NCI-H510A (cell line): ENCODE results near the gene EYA3.
"Not testable (repeated sequence)": the region's sequence is repeated elsewhere in the genome, so short reads cannot be mapped to it uniquely, and the experiment has no call there.

Experiments
- DNase-seq: peaks from one replicate; lab custom pipeline; 2025; lab: John Stamatoyannopoulos, UW

The EYA3 gene

DNA sequence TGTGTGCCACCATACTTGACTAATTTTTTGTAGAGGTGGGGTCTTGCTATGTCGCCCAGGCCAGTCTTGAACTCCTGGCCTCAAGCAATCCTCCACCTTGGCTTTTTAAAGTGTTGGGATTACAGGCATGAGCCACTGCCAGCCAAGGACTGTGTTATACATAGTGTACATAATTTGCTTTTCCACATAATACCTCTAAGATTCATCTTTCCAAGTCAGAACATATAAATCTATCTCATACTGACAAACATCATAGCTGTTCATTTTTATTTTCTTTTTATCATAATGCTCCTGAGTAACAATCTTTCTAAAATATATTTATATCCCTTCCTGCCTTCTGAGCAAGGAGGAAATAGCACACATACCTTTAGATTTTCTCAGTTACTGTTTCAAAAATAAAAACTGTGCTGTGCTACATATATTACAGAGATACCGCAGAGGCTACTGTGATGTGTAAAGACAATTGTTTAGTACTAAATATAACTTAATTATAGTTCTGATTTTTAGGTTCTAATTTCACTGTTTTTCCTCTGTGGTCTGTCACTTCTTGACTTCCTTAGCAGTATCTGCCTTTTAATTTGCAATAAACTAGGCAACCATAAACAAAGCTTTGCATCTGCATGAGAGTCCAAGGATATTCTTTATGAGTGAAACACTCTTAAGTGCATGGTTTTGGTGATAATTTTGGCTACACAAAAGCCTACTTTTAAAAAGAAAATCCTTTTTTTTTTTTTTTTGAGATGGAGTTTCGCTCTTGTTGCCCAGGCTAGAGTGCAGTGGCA is 59.3 kb downstream of the EYA3 start:
- no peak for DNase-seq

DNA sequence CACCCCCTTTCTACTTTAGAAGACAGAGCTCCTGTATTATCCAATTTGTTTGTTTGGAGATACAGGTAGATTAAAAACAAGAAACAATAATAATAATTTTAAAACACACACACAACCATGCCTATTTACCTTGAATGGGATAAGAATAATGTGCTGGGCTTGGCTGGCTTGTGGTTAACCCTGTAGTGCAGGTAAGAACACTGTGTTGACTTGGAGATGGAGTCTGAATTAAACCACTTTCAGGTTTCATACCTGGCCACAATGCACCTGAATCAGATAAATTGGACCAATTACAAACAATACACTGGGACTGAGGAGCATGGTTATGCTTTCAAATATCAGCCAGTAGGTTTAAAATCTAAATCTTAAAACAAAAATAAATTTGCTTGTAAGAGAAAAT is 60.8 kb downstream of the EYA3 start:
- DNase-seq: no peak

DNA sequence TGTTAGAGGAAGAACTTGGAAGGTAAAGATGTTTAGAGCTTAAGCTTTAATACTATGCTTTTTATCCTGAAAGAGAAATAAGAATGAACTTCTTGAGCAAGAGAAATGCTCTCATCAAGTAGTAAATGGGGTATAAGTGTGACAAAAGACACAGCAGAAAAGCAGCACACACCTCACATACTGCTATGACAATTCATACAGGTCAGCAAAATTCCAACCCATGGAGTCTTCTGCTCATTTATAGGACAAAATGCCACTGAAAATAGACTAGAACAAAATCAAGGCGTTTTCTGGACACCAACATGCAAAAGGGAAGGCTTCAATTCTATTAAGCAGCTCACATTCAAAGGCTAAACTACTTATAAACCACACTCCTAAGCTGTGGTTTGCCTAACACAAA is 61.2 kb downstream of the EYA3 start:
- DNase-seq: no peak

DNA sequence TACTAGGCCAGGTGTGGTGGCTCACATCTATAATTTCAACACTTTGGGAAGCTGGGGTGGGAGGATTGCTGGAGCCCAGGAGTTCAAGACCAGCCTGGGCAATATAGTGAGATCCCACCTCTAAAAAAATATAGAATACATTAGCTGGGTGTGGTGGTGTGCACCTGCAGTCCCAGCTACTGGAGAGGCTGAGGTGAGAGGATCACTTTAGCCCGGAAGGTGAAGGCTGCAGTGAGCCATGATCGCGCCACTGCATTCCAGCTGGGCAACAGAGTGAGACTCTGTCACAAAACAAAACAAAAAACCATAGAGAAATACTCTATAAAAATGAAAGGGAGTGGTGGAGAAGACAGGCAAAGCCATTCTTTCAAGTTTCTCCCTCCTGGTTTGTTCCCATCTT is 62.1 kb downstream of the EYA3 start:
- DNase-seq: no peak

DNA sequence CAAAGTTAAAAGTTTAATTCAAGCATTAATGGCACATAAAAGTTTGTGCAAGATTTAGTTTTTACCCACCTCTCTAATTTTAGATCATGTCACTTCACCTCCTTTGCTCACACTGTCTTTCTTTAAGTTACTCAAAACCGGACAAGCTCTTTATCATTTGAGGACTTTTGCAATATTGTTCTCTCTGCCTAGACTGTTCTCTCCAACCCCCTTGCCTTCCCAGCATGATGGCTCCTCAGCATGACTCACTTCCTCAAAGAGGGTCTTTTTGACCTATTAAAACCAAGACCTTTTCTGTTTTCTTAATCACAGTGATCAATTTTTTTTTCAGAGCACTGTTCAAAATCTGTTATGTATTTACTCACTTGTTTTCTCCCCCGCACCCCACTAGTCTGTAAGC is 67.3 kb downstream of the EYA3 start:
- DNase-seq: no peak

DNA sequence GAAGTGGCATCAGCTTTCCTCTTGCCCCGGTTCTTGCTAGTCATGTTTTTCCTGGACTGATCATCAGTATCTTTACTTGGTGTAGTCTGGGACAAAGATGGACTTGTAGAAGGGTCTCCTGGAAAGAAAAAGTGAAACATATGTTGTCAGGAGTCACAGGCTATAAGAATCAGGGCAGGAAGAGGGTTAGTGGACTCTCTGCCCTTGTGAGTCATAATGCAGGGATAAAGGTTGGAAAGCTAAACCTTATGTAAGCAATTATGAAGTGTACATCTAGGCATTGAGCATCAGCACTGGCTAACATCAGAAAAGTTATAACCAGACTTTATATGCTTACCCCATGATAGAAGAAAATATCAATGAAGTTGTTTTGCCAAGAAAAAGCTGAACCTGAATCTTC is 77.4 kb downstream of the EYA3 start:
- DNase-seq: no peak

DNA sequence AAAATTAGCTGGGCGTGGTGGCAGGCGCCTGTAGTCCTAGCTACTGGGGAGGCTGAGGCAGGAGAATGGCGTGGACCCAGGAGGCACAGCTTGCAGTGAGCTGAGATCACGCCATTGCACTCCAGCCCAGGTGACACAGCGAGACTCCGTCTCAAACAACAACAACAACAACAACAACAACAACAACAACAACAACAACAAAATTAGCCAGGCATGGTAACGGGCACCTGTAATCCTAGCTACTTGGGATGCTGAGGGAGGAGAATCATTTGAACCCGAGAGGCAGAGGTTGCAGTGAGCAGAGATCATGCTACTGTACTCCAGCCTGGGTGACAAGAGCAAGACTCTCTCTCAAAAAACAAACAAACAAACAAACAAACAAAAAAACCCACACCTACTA is 85.3 kb downstream of the EYA3 start:
- DNase-seq: not testable (repeated sequence)

DNA sequence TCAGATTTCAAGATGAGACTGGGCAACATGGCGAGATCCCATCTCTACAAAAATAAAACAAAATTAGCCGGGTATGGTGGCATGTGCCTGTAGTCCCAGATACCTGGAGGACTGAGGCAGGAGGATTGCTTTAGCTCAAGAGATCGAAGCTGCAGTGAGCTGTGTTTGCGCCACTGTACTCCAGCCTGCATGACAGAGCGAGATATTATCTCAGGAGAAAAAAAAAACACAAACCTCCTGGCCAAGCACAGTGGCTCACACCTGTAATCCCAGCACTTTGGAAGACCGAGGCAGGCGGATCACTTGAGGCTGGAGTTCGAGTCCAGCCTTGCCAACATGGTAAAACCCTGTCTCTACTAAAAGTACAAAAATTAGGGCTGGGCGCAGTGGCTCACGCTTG is 85.8 kb downstream of the EYA3 start:
- no peak for DNase-seq

DNA sequence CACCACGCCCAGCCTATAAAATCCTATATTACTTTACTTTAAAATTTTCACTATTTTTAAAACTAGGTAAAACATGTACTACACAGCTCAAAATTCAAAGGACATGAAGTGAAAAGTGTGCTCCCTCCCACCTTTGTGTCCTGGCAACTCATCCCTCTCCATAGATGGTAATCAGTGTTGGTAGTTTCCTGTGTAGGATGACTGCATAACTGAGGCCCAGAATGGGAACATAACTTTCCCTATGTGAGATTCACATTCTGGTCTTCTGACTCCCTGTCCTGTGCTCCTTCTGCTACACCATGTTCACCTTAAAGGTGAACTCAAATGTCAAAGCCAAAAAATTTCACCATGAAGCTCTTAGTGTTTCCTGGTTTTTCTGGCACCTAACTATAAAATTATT is 89.4 kb downstream of the EYA3 start:
- DNase-seq: no peak

DNA sequence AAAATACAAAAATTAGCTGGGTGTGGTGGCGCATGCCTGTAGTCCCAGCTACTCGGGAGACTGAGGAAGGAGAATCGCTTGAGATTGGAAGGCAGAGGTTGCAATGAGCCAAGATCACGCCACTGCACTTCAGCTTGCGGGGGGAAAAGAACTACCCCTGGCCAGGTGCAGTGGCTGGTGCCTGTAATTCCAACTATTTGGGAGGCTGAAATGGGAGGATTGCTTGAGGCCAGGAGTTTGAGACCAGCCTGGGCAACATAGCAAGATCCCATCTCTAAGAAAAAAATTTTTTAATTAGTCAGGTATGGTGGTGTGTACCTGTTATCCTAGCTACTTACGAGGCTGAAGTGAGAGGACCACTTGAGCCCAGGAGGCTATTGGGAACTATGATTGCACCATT is 93.9 kb downstream of the EYA3 start:
- DNase-seq: not testable (repeated sequence)

DNA sequence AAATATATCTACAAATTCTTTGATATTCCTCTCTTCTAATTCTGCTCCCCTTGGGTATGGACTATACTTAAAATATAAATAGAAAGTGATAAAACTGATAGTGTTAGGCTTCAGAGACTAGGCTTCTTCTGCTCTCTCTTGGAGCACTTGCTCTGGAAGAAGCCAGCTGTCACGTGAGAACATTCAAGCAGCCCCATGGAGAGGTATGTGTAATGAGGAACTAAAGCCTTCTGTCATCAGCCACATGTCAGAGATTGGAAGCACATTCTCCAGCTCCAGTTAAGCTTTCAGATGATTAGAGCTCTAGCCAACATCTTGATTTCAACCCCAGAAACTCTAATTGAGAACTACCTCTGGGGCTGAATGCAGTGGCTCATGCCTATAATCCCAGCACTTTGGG is 94.3 kb downstream of the EYA3 start:
- DNase-seq: no peak

DNA sequence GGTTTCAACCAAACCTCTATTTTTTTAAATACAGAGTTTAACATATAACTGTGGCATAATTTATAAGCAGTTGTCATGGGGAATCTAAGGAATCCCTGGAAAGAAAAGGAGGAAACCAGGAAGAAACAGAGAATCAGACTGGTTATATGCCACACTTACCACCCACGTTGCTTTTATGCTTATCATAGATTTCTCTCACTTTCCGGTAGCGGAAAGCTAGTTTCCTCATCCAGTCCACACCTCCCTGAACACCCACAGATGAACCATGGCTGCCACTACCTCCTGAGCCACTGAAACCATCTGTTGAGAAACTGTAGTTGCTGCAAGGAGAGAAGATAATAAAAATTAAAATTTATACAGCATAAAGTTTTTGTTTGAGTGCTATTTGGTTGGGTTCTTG is 95.2 kb downstream of the EYA3 start:
- no peak for DNase-seq

DNA sequence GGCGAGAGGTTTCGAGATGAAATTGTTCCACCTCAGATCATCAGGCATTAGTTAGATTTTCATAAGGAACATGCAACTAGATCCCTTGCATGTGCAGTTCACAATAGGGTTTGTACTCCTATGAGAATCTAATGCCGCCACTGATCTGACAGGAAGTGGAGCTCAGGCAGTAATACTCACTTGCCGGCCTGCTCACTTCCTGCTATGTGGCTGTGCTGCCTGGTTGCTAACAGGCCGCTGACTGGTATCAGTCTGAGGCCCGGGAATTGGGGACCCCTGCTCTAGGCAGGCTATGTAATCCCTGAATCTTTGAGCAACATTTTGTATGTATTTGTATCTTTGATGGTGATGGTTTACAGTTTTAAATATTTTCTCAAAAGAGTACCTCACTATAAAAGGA is 96.1 kb downstream of the EYA3 start:
- DNase-seq: no peak

DNA sequence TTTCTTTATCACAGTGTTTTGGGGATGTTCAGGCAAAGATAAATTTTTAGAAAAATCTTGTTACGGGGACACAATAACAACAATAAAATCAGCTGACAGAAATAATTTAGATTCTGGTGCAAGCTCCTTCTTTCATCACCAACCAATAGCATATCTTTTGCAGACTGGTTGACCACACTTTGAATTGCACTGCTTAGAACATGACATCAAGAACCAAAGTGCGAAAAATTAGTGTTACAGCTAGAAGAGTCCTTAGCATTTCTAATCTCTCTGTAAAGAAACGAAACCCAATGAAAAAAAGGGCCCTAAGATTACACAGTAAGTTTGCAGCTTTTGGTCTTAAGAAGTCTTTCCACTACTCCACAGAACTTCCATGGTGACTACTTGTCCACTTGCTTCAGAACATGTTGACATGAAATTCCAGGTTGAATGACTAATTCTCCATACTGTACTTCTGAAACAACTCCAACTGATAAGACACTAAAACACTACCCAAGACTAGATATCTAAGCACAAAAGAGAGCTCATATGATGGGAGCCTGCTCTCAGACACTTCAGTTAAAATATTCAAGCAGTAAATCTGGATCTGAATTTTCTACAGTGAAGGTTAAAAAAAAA is 97.4 kb downstream of the EYA3 start:
- no peak for DNase-seq

DNA sequence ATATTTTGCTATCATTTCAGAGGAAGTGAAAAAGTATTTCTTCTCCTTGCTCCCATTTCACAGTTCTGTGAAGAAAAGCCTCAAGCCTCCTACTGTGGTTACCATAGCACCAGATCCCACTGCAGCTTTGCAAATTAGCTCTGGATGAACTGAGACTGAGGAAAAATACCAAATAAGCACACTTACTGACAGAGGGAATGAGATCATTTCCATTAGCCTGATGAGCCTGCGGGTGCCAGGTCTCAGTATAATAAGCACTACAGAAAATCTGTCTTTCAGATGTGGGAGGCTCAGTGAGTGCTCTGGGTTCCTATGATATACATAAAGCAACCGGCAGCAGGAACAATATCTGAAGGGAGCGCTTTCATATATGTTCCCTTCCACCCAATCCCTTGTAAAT is 107.3 kb downstream of the EYA3 start:
- no peak for DNase-seq

DNA sequence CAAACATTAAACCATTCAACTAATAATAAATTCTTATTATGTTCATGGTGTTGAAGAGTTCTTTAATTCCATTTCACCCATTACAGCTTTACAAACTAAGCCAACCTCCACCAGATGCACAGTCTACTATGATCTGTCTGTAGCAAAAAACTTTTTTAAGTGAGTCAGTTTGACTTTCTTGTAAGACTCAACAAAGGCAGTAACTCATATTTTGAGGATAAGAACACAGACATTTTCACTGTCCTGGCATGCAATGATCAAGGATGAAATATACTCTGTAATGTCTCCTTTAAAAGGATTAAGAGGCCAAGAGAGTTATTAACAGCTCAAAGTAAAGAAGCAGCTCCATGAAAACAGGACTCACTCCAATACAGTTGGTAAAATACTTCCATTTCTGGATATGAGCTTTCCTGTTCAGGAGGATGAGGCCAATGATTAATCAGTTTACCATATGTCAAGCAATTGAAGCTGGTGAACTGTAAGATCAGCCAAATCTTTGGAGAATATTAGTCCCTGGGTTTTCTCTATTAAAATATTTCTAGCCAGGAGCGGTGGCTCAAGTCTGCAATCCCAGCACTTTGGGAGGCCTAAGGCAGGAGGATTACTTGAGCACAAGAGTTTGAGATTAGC is 108.1 kb downstream of the EYA3 start:
- no peak for DNase-seq

DNA sequence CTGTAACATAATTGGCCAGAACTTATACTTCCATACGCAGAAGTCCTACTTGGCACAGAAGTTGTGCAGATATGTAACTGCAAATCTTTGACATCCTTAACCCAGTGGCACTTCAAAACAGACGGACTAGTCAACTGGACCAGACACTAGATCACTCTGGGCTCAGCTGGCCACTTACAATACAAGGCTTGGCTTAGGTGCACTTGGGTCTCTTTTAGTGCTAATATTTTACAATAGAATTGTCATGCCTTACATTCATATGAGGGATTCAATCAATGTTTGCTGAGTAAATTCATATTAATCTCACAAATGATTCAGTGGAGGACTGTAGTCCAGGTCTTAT is 108.6 kb downstream of the EYA3 start:
- no peak for DNase-seq

DNA sequence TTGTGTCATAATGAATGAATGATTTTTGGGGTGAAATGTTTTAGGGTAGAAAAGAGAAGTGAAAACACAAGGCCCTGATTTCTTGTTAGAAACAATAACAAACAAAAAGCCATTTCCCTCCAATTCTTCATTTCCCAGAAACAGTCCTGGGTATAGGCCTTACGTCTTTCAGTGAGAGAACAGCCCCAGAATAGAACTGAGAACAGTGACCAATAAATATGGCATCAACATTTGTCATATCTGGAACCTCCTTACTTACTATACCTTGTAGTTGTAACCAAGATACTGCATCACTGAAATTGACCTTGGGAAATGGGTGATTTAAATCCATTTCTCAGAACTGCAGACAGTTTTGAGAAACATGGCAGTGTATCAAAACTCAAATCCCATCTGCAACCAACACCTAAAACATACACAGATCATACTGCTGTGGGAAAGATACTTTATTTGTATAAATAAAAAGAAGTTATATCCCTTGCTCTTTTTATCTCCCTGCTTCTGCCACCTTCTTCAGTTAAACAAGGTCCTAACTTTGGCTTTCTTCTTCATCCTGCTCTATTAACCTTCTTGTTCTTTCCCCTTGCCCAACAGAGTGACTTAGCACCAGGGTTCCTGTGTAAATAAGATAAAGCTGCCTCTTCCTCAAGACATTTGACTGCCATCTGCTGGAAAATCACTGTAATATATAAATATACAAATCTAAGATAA is 109.1 kb downstream of the EYA3 start:
- DNase-seq: no peak

DNA sequence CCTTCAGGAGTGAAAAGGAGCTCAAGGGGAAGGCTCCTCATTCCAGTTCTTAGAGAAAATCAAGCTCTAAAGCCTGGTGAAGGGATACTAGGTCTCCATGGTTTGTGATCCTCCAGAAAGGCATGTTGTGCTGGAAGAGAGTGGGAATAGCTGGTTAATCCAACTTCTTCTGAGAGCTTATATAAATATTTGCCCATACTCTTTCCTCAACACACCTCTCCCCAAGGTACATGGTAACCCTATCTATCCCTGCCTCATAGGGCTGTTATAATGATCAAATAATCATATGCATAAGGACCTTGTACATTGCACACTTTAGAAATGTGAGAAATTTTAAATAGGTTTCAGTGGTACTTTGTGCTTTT is 114.0 kb downstream of the EYA3 start:
- DNase-seq: no peak

DNA sequence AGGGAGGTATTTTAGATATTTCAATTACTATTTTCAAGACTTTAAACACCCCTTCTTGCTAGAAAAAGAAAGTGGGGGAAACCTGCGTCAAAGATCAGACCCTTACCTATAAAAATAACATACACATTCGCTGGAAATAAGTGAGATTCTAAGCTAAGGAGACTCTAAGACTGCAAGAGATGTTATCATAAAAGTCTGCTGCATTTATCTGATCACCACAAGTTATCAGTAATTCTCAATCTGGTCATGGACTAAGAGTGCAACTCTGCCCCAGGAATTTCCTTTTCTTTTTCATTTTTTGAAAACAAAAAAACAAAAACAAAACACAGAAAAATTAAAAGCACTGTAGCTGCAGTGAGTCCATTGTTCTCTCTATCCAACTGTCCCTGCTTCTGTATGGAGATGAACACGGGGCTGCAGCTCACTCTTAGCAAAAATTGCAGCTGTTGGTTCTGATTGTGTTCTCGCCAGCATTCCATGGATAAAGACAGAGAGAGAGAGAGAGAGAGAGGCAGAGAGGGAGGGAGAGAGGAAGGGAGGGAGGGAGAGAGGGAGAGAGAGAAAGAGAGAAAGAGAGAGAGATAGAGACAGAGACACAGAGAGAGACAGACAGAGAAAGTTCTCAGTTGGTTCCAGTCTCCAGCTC is 114.5 kb downstream of the EYA3 start:
- DNase-seq: no peak

DNA sequence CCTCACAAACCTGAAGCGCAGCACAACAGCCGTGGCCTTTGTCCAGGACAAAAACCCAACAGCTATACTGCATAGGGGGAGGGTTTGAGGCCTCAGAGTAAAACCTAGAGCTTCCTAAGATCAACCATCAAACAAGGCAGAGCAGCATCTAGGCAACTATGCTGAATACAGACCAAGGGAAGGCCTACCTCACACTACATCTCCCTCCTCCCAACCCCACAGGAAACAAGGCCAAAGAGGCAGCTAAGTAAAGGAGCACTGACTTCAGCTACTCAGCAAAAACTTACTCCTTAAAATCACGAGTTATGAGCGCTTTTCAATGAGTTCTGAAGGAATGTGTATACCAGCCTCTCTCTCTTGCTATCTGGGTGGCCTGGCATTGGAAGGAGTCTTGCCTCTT is 116.3 kb downstream of the EYA3 start:
- DNase-seq: no peak

DNA sequence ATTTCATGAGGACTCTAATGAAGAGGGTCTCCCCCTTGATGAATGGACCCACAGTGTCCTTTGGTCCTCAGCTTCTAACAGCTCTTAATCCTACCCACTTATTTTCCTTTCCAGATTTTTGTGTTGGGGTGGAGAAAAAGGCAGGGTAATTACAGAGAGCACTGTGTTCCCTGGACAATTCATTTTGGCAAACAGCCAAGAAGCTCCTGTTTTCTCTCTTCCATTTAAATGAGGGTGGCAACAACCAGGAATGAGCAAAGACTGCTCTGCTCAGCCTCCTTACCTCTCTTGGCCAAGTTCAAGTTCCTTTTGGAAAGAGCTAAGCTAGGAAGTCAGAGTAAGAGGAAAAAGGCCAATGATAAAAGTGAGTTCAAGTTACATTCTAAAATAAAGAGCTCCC is 116.7 kb downstream of the EYA3 start:
- DNase-seq: no peak

DNA sequence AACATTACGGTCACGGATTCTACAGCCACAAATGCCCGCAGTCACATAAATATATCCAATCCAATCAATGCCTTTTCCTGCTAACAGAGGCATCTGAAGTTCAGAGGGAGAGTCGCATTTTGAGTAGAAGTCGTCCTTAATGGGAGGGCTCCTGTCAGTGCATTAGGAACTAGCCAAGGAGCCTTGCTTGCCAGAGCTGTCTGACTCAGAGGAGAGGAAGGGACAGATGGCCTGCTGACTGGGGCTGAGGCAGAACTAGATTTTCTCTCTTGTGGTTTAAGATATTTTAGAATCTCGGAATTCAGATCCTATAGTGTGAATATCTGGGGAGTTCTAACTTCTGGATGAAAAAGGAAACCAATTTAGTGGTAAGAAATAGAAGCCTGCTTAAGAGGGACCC is 118.0 kb downstream of the EYA3 start:
- no peak for DNase-seq
